Psoas muscle (tissue), 8 donors: ENCODE data around the gene ZFAND2A. TPM values are rescaled to one million over a fixed set of nuclear protein-coding genes. Genes with fewer than 3 reads are reported as not detected.
"Not testable (repeated sequence)": the region's sequence is repeated elsewhere in the genome, so short reads cannot be mapped to it uniquely, and the experiment has no call there.

Experiments used
- ATAC-seq, 4 donors: fragments of 200-7000 bp; cut with Tn5 transposase; one replicate each; pipeline ENCODE4 v1.9.1; 2020; ENCODE audit warnings: moderate library complexity in 3 of 4, mild to moderate bottlenecking in 2 of 4
- DNase-seq, 2 donors: peaks; one replicate each; pipeline ENCODE4 v3.0.0-alpha.2; 2020
- H3K27ac ChIP-seq: fragments of 200-600 bp; one replicate; pipeline ENCODE4 v1.8.0; 2022
- H3K27me3 ChIP-seq, 3 donors: fragments of 200-600 bp in 1 of 3; one replicate each; pipeline versions ENCODE4 v1.6.1 to v1.8.0; 2013 to 2022; ENCODE audit warnings: low read length in 2 of 3, mild to moderate bottlenecking in 2 of 3, moderate library complexity in 1 of 3; ENCODE audit not compliant: insufficient read depth in 3 of 3
- H3K36me3 ChIP-seq, 2 donors: fragments of 200-600 bp in 1 of 2; one replicate each; pipeline versions ENCODE4 v1.6.1 to v1.8.0; 2013 to 2022; ENCODE audit warnings: low read depth in 1 of 2, mild to moderate bottlenecking in 1 of 2, moderate library complexity in 1 of 2; ENCODE audit not compliant: insufficient read depth in 1 of 2
- H3K4me1 ChIP-seq: fragments of 200-600 bp; one replicate; pipeline ENCODE4 v1.8.0; 2022
- H3K4me3 ChIP-seq: fragments of 200-600 bp; one replicate; pipeline ENCODE4 v1.8.0; 2022; ENCODE audit warnings: mild to moderate bottlenecking
- H3K9me3 ChIP-seq: fragments of 200-600 bp; one replicate; pipeline ENCODE4 v1.8.0; 2022
- WGBS, 3 donors: extraction: QIAGEN DNeasy Blood & Tissue Kit; methylation state at CpG; one replicate each; pipeline versions ENCODE4 v1.1.6 to v1.1.7; 2013; 5-methylcytosine and 5-hydroxymethylcytosine counted together
- intact Hi-C, 2 donors: fragments of 100-400 bp; cut with DNase I; formaldehyde crosslinking; loops; one replicate each; pipeline versions ENCODE4 v1.11.0 to v1.14.2; 2022
- polyA plus RNA-seq, 3 donors: library from polyadenylated mRNA; stranded (reverse); fragments of 200-250 nt; gene quantifications; one replicate each; pipeline ENCODE4 v1.2.3, GENCODE V29; 2013
- total RNA-seq, 4 donors: library from RNA; stranded (reverse); fragmentation: NEBNext Ultra II Directional in 2 of 4; extraction: Animal tissue kit (Norgen Biotek cat#: 25700) in 2 of 4; gene quantifications; one replicate each; pipeline versions ENCODE4 v1.2.1 to v1.2.4, GENCODE V29; 2021 to 2023
- TF ChIP-seq, protein P1 (sequence below): fragments of 200-600 bp; IDR thresholded peaks from one replicate; pipeline ENCODE4 v1.8.0; 2022; ENCODE audit warnings: antibody characterized with exemption
- donor health status: healthy with polysubstance abuse.
- donor health status: DM: no; HTN: no; CAD: no; lungs with moderate emphysema.
- donor health status: Bipolar disorder and iron deficiency.
- donor health status: healthy.
- donor health status: DM: yes; HTN: yes; CAD: no.
- donor health status: DM: no; HTN: no; CAD: no.
- donor health status: DM: no; HTN: no; CAD: no.
- donor health status: DM: yes; HTN: yes; CAD: no.

ZFAND2A gene
- total and polyA plus RNA-seq, 7 donors, result 5.7 to 61.1 (median 18.4) TPM

DNA sequence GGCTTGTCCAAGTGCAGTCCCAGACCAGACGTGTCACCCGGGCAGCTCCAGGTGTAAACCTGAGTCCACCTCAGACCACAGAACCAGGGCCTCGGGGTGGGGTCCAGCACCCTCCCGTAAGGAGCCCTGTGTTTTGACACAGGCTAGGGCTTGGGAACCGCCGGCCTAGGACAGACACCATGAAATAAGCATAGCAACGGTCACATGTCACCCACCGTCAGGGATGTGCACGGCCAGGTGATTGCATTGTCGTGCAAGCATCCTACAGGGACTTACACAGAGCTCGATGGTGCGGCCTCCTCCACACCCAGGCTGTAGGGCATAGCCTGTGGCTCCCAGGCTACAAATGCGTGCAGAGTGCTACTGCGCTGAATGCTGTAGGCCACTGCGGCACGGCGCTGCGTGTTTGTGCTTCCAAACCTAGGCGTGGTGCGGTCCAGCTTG lies 10.6 kb downstream of the ZFAND2A start:
- Histone ChIP-seq H3K27ac (no peak overlapping the region), H3K4me3 (no peak overlapping the region), H3K27me3 (no peaks in the 10 kb centered on the region), H3K4me1 (no peaks in the 10 kb centered on the region), H3K9me3 (no peaks in the 10 kb centered on the region), H3K36me3 (peaks cover 3 to 51% of the 10 kb centered on the region in 2 donors)
- peak in 1 of 2 donors; percentile 32 for DNase-seq
- 85 to 95% (median 93%) methylated on average over 20 of the region's 20 CpGs for WGBS, 3 donors
- no peak for ATAC-seq
- intact Hi-C loops, result no loop called here
- TF ChIP-seq, protein P1, sequence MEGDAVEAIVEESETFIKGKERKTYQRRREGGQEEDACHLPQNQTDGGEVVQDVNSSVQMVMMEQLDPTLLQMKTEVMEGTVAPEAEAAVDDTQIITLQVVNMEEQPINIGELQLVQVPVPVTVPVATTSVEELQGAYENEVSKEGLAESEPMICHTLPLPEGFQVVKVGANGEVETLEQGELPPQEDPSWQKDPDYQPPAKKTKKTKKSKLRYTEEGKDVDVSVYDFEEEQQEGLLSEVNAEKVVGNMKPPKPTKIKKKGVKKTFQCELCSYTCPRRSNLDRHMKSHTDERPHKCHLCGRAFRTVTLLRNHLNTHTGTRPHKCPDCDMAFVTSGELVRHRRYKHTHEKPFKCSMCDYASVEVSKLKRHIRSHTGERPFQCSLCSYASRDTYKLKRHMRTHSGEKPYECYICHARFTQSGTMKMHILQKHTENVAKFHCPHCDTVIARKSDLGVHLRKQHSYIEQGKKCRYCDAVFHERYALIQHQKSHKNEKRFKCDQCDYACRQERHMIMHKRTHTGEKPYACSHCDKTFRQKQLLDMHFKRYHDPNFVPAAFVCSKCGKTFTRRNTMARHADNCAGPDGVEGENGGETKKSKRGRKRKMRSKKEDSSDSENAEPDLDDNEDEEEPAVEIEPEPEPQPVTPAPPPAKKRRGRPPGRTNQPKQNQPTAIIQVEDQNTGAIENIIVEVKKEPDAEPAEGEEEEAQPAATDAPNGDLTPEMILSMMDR, result no peak

DNA sequence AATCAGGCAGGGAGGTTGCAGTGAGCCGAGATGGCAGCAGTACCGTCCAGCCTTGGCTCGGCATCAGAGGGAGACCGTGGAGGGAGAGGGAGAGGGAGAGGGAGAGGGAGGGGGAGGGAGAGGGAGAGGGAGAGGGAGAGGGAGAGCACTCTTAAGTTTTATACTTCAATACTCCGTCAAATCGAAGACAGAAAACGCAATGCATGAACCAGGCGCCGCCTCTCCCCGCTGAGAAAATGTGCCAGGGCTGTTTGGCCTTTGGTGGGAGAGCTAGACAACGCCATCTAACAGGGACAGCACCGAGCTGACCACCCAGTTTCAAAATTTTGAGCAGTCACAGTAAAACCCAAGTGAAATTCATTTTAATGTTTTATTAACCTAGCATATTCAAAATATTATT lies 12.1 kb downstream of the ZFAND2A start:
- WGBS, 3 donors, result 80 to 86% (median 84%) methylated on average over 8 of the region's 12 CpGs
- ATAC-seq, intact Hi-C loops: not testable (repeated sequence)

DNA sequence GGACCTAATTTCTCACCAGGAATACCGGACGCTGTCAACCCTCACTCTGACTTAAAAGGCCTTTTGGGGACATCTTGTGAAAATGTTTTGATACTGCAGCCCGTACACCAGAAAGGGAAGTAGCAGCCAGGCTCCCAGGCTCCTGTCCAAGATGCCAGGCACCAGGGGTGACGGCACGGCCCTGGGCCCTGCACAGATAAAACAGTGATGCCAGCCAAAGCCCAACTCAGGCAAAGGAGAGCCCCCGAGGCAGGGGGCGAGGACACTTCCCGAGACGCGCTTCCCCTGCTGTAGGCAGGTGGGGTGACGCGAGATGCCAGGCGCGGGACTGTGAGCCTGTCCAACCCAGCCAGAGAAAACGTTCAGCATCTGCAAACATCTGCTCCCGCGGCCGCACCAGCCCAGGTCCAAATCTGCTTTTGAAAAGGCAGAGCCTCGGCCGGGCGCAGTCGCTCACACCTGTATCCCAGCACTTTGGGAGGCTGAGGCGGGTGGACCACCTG lies 15.7 kb downstream of the ZFAND2A start:
- H3K27ac ChIP-seq, result no peak overlapping the region
- intact Hi-C loops, result loop anchor here in 1 of 2 donors (5.0 kb wide), 1 partner anchor 57 kb away; the partner anchor contains the start of gene GPER1
- no peaks in the 10 kb centered on the region for H3K27me3 ChIP-seq
- TF ChIP-seq, protein P1, result peak; percentile 31
- no peak overlapping the region for H3K4me3 ChIP-seq
- no peaks in the 10 kb centered on the region for H3K4me1 ChIP-seq
- peak in 1 of 2 donors; percentile 50 for DNase-seq
- WGBS, 3 donors, result 24 to 28% (median 25%) methylated on average over 23 of the region's 23 CpGs
- H3K36me3 ChIP-seq, result peaks cover 0 to 3% of the 10 kb centered on the region in 2 donors
- ATAC-seq, result peak; percentile 35 to 68 (median 60)
- H3K9me3 ChIP-seq, result no peaks in the 10 kb centered on the region

More for the DNA sequence above, 12.1 kb downstream of the ZFAND2A start:
- peak in 1 of 2 donors; percentile 30 for DNase-seq
- H3K9me3 ChIP-seq, H3K27me3 ChIP-seq, H3K27ac ChIP-seq, H3K4me3 ChIP-seq, H3K4me1 ChIP-seq: not testable (repeated sequence)
- peaks cover 3 to 36% of the 10 kb centered on the region in 2 donors for H3K36me3 ChIP-seq

DNA sequence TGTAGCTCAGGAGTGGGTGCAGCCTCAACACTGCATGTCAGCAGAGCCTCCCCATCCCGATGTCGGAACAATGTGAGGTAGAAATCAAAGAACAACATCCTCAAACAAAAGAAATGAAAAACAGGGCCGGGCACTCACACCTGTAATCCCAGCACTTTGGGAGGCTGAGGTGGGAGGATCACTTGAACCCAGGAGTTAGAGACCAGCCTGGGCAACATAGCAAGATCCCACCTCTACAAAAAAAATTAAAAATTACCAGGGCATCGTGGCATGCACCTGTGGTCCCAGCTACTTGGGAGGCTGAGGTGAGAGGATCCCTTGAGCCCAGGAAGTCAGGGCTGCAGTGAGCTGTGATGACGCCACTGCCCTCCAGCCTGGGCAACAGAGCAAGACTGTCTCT lies 17.0 kb downstream of the ZFAND2A start:
- H3K4me1 ChIP-seq, H3K9me3 ChIP-seq, H3K27ac ChIP-seq, DNase-seq, ATAC-seq, H3K36me3 ChIP-seq, H3K4me3 ChIP-seq, H3K27me3 ChIP-seq: not testable (repeated sequence)
- intact Hi-C loops, result loop anchor here in 1 of 2 donors (5.0 kb wide), 1 partner anchor 56 kb away; the partner anchor contains the start of gene GPER1
- WGBS, 3 donors, result 75 to 92% (median 89%) methylated on average over 5 of the region's 5 CpGs

DNA sequence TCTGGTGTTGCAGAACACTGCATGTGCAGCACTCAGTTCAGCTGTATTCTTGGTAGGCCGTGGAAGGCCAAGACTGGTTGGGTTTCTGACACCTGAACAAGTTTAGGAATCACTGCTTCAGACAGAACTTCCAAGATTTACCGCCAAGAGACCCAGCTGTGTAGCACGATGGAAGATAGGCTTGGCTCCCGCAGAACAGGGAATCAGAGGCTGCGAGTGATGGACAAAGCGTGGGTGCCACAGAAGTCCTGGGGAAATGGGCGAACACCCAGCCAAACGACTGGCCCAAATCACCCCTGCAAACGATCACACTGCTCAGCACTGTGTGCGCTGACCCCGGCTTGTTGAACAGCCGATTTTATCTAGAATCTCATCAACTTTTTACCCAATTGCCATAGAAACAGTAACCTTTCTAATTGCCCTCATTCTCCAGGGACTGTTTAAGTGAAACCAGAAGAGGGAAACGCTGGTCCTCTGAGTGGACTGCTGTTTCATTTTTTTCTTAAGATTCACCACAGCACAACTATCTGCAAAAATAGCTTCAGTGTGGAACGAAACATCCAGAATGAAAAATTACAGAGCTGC lies 17.9 kb downstream of the ZFAND2A start:
- H3K36me3 ChIP-seq, result no peaks in the 10 kb centered on the region
- H3K27me3 ChIP-seq, result no peaks in the 10 kb centered on the region
- H3K4me1 ChIP-seq, result peaks cover 7% of the 10 kb centered on the region
- no peak overlapping the region for H3K27ac ChIP-seq
- H3K9me3 ChIP-seq, result no peaks in the 10 kb centered on the region
- ATAC-seq (no peak), DNase-seq (no peak)
- 64 to 75% (median 71%) methylated on average over 14 of the region's 14 CpGs for WGBS, 3 donors
- intact Hi-C loops, result loop anchor here in 1 of 2 donors (5.0 kb wide), 1 partner anchor 55 kb away; the partner anchor contains the start of gene GPER1
- TF ChIP-seq, protein P1, result no peak
- H3K4me3 ChIP-seq, result no peak overlapping the region
